ENCODE results near the gene ASIC2.

ASIC2 gene

GRCh38 chr17:33015716-33016346, 277.3 kb downstream of the ASIC2 start:
- no peak overlapping the region for H3K4me3 ChIP-seq (ENCODE audit: low read depth in 1 of 5, low read length in 5 of 5)
- H3K9me3 ChIP-seq (ENCODE audit: control insufficient read depth in 5 of 5, low read length in 5 of 5): no peaks in the 10 kb centered on the region
- H3K4me1 ChIP-seq (ENCODE audit: control insufficient read depth in 5 of 5, insufficient read depth in 5 of 5, low read length in 5 of 5): no peaks in the 10 kb centered on the region
- peaks cover 0 to 13% (median 8%) of the 10 kb centered on the region in 5 donors for H3K27me3 ChIP-seq (ENCODE audit: control insufficient read depth in 5 of 5, insufficient read depth in 4 of 5, low read length in 5 of 5)
- no peaks in the 10 kb centered on the region for H3K36me3 ChIP-seq (ENCODE audit: control insufficient read depth in 5 of 5, insufficient read depth in 5 of 5, low read length in 5 of 5)
- no peak overlapping the region for H3K27ac ChIP-seq (ENCODE audit: low read depth, low read length)
- H3K9ac ChIP-seq (ENCODE audit: low read length in 5 of 5): no peak overlapping the region

- no peaks in the 10 kb centered on the region for H3K36me3 ChIP-seq (ENCODE audit: control insufficient read depth in 5 of 5, insufficient read depth in 5 of 5, low read length in 5 of 5)
Measured at GRCh38 chr17:33014751-33015150, 278.3 kb downstream of the ASIC2 start.

GRCh38 chr17:33013596-33014375, 279.3 kb downstream of the ASIC2 start:
- Histone ChIP-seq H3K9ac (ENCODE audit: low read length in 5 of 5) (no peak overlapping the region), H3K36me3 (ENCODE audit: control insufficient read depth in 5 of 5, insufficient read depth in 5 of 5, low read length in 5 of 5) (no peaks in the 10 kb centered on the region), H3K27me3 (ENCODE audit: control insufficient read depth in 5 of 5, insufficient read depth in 4 of 5, low read length in 5 of 5) (peaks cover 0 to 8% (median 4%) of the 10 kb centered on the region in 5 donors), H3K27ac (ENCODE audit: low read depth, low read length) (no peak overlapping the region), H3K9me3 (ENCODE audit: control insufficient read depth in 5 of 5, low read length in 5 of 5) (no peaks in the 10 kb centered on the region), H3K4me1 (ENCODE audit: control insufficient read depth in 5 of 5, insufficient read depth in 5 of 5, low read length in 5 of 5) (no peaks in the 10 kb centered on the region), H3K4me3 (ENCODE audit: low read depth in 1 of 5, low read length in 5 of 5) (no peak overlapping the region)

More at GRCh38 chr17:33014751-33015150, 278.3 kb downstream of the ASIC2 start:
- no peak overlapping the region for H3K4me3 ChIP-seq (ENCODE audit: low read depth in 1 of 5, low read length in 5 of 5)
- H3K4me1 ChIP-seq (ENCODE audit: control insufficient read depth in 5 of 5, insufficient read depth in 5 of 5, low read length in 5 of 5): no peaks in the 10 kb centered on the region
- no peak overlapping the region for H3K27ac ChIP-seq (ENCODE audit: low read depth, low read length)
- H3K9ac ChIP-seq (ENCODE audit: low read length in 5 of 5): no peak overlapping the region
- no peaks in the 10 kb centered on the region for H3K9me3 ChIP-seq (ENCODE audit: control insufficient read depth in 5 of 5, low read length in 5 of 5)
- peaks cover 0 to 12% (median 8%) of the 10 kb centered on the region in 5 donors for H3K27me3 ChIP-seq (ENCODE audit: control insufficient read depth in 5 of 5, insufficient read depth in 4 of 5, low read length in 5 of 5)

- no peaks in the 10 kb centered on the region for H3K9me3 ChIP-seq (ENCODE audit: control insufficient read depth in 5 of 5, low read length in 5 of 5)
- H3K9ac ChIP-seq (ENCODE audit: low read length in 5 of 5): no peak overlapping the region
- no peak overlapping the region for H3K4me3 ChIP-seq (ENCODE audit: low read depth in 1 of 5, low read length in 5 of 5)
- peaks cover 0 to 7% (median 4%) of the 10 kb centered on the region in 5 donors for H3K27me3 ChIP-seq (ENCODE audit: control insufficient read depth in 5 of 5, insufficient read depth in 4 of 5, low read length in 5 of 5)
- no peaks in the 10 kb centered on the region for H3K4me1 ChIP-seq (ENCODE audit: control insufficient read depth in 5 of 5, insufficient read depth in 5 of 5, low read length in 5 of 5)
- no peak overlapping the region for H3K27ac ChIP-seq (ENCODE audit: low read depth, low read length)
- no peaks in the 10 kb centered on the region for H3K36me3 ChIP-seq (ENCODE audit: control insufficient read depth in 5 of 5, insufficient read depth in 5 of 5, low read length in 5 of 5)
Measured at GRCh38 chr17:33012522-33013033, 280.5 kb downstream of the ASIC2 start.

- no peaks in the 10 kb centered on the region for H3K9me3 ChIP-seq (ENCODE audit: control insufficient read depth in 5 of 5, low read length in 5 of 5)
- no peaks in the 10 kb centered on the region for H3K36me3 ChIP-seq (ENCODE audit: control insufficient read depth in 5 of 5, insufficient read depth in 5 of 5, low read length in 5 of 5)
- H3K4me1 ChIP-seq (ENCODE audit: control insufficient read depth in 5 of 5, insufficient read depth in 5 of 5, low read length in 5 of 5): no peaks in the 10 kb centered on the region
- H3K4me3 ChIP-seq (ENCODE audit: low read depth in 1 of 5, low read length in 5 of 5): no peak overlapping the region
- H3K27ac ChIP-seq (ENCODE audit: low read depth, low read length): no peak overlapping the region
- peaks cover 0 to 4% (median 3%) of the 10 kb centered on the region in 5 donors for H3K27me3 ChIP-seq (ENCODE audit: control insufficient read depth in 5 of 5, insufficient read depth in 4 of 5, low read length in 5 of 5)
- no peak overlapping the region for H3K9ac ChIP-seq (ENCODE audit: low read length in 5 of 5)
Measured at GRCh38 chr17:33009636-33010035, 283.5 kb downstream of the ASIC2 start.

- no peaks in the 10 kb centered on the region for H3K36me3 ChIP-seq (ENCODE audit: control insufficient read depth in 5 of 5, insufficient read depth in 5 of 5, low read length in 5 of 5)
- no peak overlapping the region for H3K27ac ChIP-seq (ENCODE audit: low read depth, low read length)
- H3K4me3 ChIP-seq (ENCODE audit: low read depth in 1 of 5, low read length in 5 of 5): no peak overlapping the region
- H3K9ac ChIP-seq (ENCODE audit: low read length in 5 of 5): no peak overlapping the region
- H3K27me3 ChIP-seq (ENCODE audit: control insufficient read depth in 5 of 5, insufficient read depth in 4 of 5, low read length in 5 of 5): peaks cover 0 to 4% (median 3%) of the 10 kb centered on the region in 5 donors
- H3K9me3 ChIP-seq (ENCODE audit: control insufficient read depth in 5 of 5, low read length in 5 of 5): no peaks in the 10 kb centered on the region
- H3K4me1 ChIP-seq (ENCODE audit: control insufficient read depth in 5 of 5, insufficient read depth in 5 of 5, low read length in 5 of 5): no peaks in the 10 kb centered on the region
Measured at GRCh38 chr17:33007186-33007585, 285.9 kb downstream of the ASIC2 start.

- H3K27ac ChIP-seq (ENCODE audit: low read depth, low read length): no peak overlapping the region
- H3K9ac ChIP-seq (ENCODE audit: low read length in 5 of 5): no peak overlapping the region
- no peaks in the 10 kb centered on the region for H3K9me3 ChIP-seq (ENCODE audit: control insufficient read depth in 5 of 5, low read length in 5 of 5)
- H3K27me3 ChIP-seq (ENCODE audit: control insufficient read depth in 5 of 5, insufficient read depth in 4 of 5, low read length in 5 of 5): peaks cover 0 to 21% (median 11%) of the 10 kb centered on the region in 5 donors
- H3K36me3 ChIP-seq (ENCODE audit: control insufficient read depth in 5 of 5, insufficient read depth in 5 of 5, low read length in 5 of 5): no peaks in the 10 kb centered on the region
- peaks cover 0 to 6% (median 5%) of the 10 kb centered on the region in 5 donors for H3K4me1 ChIP-seq (ENCODE audit: control insufficient read depth in 5 of 5, insufficient read depth in 5 of 5, low read length in 5 of 5)
- no peak overlapping the region for H3K4me3 ChIP-seq (ENCODE audit: low read depth in 1 of 5, low read length in 5 of 5)
Measured at GRCh38 chr17:33002246-33002645, 290.8 kb downstream of the ASIC2 start.

GRCh38 chr17:32998887-32999228, 294.2 kb downstream of the ASIC2 start:
- Histone ChIP-seq H3K36me3 (ENCODE audit: control insufficient read depth in 5 of 5, insufficient read depth in 5 of 5, low read length in 5 of 5) (no peaks in the 10 kb centered on the region), H3K27me3 (ENCODE audit: control insufficient read depth in 5 of 5, insufficient read depth in 4 of 5, low read length in 5 of 5) (peaks cover 0 to 24% (median 10%) of the 10 kb centered on the region in 5 donors), H3K9me3 (ENCODE audit: control insufficient read depth in 5 of 5, low read length in 5 of 5) (no peaks in the 10 kb centered on the region), H3K9ac (ENCODE audit: low read length in 5 of 5) (no peak overlapping the region), H3K27ac (ENCODE audit: low read depth, low read length) (no peak overlapping the region), H3K4me3 (ENCODE audit: low read depth in 1 of 5, low read length in 5 of 5) (no peak overlapping the region), H3K4me1 (ENCODE audit: control insufficient read depth in 5 of 5, insufficient read depth in 5 of 5, low read length in 5 of 5) (peaks cover 0 to 6% (median 5%) of the 10 kb centered on the region in 5 donors)

GRCh38 chr17:32998111-32998886, 294.8 kb downstream of the ASIC2 start:
- H3K9ac ChIP-seq (ENCODE audit: low read length in 5 of 5): no peak overlapping the region
- no peaks in the 10 kb centered on the region for H3K9me3 ChIP-seq (ENCODE audit: control insufficient read depth in 5 of 5, low read length in 5 of 5)
- no peak overlapping the region for H3K27ac ChIP-seq (ENCODE audit: low read depth, low read length)
- no peak overlapping the region for H3K4me3 ChIP-seq (ENCODE audit: low read depth in 1 of 5, low read length in 5 of 5)
- peaks cover 0 to 24% (median 10%) of the 10 kb centered on the region in 5 donors for H3K27me3 ChIP-seq (ENCODE audit: control insufficient read depth in 5 of 5, insufficient read depth in 4 of 5, low read length in 5 of 5)
- H3K36me3 ChIP-seq (ENCODE audit: control insufficient read depth in 5 of 5, insufficient read depth in 5 of 5, low read length in 5 of 5): no peaks in the 10 kb centered on the region
- peaks cover 0 to 6% (median 5%) of the 10 kb centered on the region in 5 donors for H3K4me1 ChIP-seq (ENCODE audit: control insufficient read depth in 5 of 5, insufficient read depth in 5 of 5, low read length in 5 of 5)
